ENCODE measurements around the gene TRPM2. TPM values are rescaled to one million over a fixed set of nuclear protein-coding genes. Genes with fewer than 3 reads are reported as not detected.

The TRPM2 gene
- total RNA-seq, 1 experiment from 2014 or later, result 0.26 TPM

GRCh38 chr21:44423312-44423821 is 69.9 kb downstream of the TRPM2 start:
- in situ Hi-C loops (cut with HindIII; ENCODE audit: low pct_unique_long_range_greater_than_20kb, low sequenced_read_pairs) (no loop called here), intact Hi-C loops (cut with micrococcal nuclease; ENCODE audit: unreplicated experiment) (no loop called here)
- CTCF ChIA-PET, result no interaction called here

GRCh38 chr21:44423941-44424607 is 70.7 kb downstream of the TRPM2 start:
- H3K9me3 ChIP-seq (ENCODE audit: control insufficient read depth, insufficient read depth, low read depth, low read length), result no peaks in the 10 kb centered on the region
- H3K4me1 ChIP-seq (ENCODE audit: control insufficient read depth, insufficient read depth, low read length), result no peaks in the 10 kb centered on the region
- H3K27me3 ChIP-seq (ENCODE audit: control insufficient read depth, insufficient read depth, low read length), result no peaks in the 10 kb centered on the region
- H3K27ac ChIP-seq (ENCODE audit: low read length), result no peak overlapping the region
- no peak overlapping the region for H3K4me3 ChIP-seq (ENCODE audit: low read depth in 2 of 2, low read length in 2 of 2)
- H3K36me3 ChIP-seq (ENCODE audit: control insufficient read depth, insufficient read depth, low read length), result no peaks in the 10 kb centered on the region; the same call in 1 of the 2 replicates
- in situ Hi-C loops (cut with HindIII; ENCODE audit: low pct_unique_long_range_greater_than_20kb, low sequenced_read_pairs), result no loop called here
- intact Hi-C loops (cut with micrococcal nuclease; ENCODE audit: unreplicated experiment), result no loop called here
- DNase-seq (ENCODE audit: low read depth, low spot score), result no peak
- TF ChIP-seq TCF7L2 (IDR thresholded peaks at IDR 0.05; ENCODE audit: low read depth, low read length) (no peak), CTCF (IDR thresholded peaks at IDR 0.05) (no peak), POLR2AphosphoS5 (IDR thresholded peaks at IDR 0.05; ENCODE audit: low read depth, low read length) (no peak), SIN3A (IDR thresholded peaks at IDR 0.05; ENCODE audit: borderline replicate concordance, insufficient read depth, low read depth, low read length) (no peak), REST (IDR thresholded peaks at IDR 0.05; ENCODE audit: insufficient read depth in 1 of 2, low read depth in 2 of 2, low read length in 1 of 2) (no peak)
- BruUV-seq (replicated peaks), result no TSS peak
- 0 out of 2 replicates have a peak, but pooled peaks have one; percentile 28 for ATAC-seq
- ChIA-PET CTCF (no interaction called here), POLR2A (no interaction called here)

More at GRCh38 chr21:44423312-44423821, 69.9 kb downstream of the TRPM2 start:
- Histone ChIP-seq H3K4me1 (ENCODE audit: control insufficient read depth, insufficient read depth, low read length) (no peaks in the 10 kb centered on the region), H3K27me3 (ENCODE audit: control insufficient read depth, insufficient read depth, low read length) (no peaks in the 10 kb centered on the region), H3K9me3 (ENCODE audit: control insufficient read depth, insufficient read depth, low read depth, low read length) (no peaks in the 10 kb centered on the region), H3K36me3 (ENCODE audit: control insufficient read depth, insufficient read depth, low read length) (no peaks in the 10 kb centered on the region; the same call in 1 of the 2 replicates), H3K4me3 (ENCODE audit: low read depth in 2 of 2, low read length in 2 of 2) (no peak overlapping the region), H3K27ac (ENCODE audit: low read length) (no peak overlapping the region)
- ATAC-seq (no peak), DNase-seq (ENCODE audit: low read depth, low spot score) (no peak)
- POLR2A ChIA-PET, result no interaction called here
- TF ChIP-seq REST (IDR thresholded peaks at IDR 0.05; ENCODE audit: insufficient read depth in 1 of 2, low read depth in 2 of 2, low read length in 1 of 2) (no peak), SIN3A (IDR thresholded peaks at IDR 0.05; ENCODE audit: borderline replicate concordance, insufficient read depth, low read depth, low read length) (no peak), CTCF (IDR thresholded peaks at IDR 0.05) (no peak), TCF7L2 (IDR thresholded peaks at IDR 0.05; ENCODE audit: low read depth, low read length) (no peak), POLR2AphosphoS5 (IDR thresholded peaks at IDR 0.05; ENCODE audit: low read depth, low read length) (no peak)
- no TSS peak for BruUV-seq (replicated peaks)
